Stimulated activated naive CD8-positive, alpha-beta T cell treated with anti-CD3 and anti-CD28 coated beads, Interleukin-15, Interleukin-2, amounts not matched to agents 100 U/mL and 50 U/mL, for 24 hours (primary cell): ENCODE measurements around the gene EIPR1.
"Not testable (repeated sequence)": the region's sequence is repeated elsewhere in the genome, so short reads cannot be mapped to it uniquely, and the experiment has no call there.

Source experiments
- ATAC-seq: fragments of 150-1000 bp; cut with Tn5 transposase; one replicate; pipeline ENCODE4 v1.10.0; 2021
- DNase-seq: peaks from one replicate; pipeline ENCODE4 v3.0.0; 2021

Gene EIPR1

DNA sequence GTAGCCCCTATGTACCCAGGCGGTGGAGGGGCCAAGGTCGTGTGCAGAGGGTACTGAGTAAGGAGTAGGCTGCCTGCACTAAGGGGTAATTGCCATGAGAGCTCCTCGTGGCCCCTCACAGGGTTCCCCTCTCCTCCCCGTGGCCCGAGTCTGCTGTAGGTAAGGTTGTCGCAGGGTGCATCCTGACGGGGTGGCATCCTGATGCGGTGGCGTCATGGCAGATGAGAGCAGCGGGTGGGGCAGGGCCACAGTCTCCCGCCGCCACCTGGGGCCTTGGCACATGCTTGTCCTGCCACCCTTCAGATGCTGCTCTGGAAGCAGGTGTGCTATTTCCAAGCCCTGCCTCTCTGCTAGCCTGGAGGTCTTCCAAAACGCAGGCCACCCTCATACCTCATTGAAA lies 89.7 kb downstream of the EIPR1 start:
- ATAC-seq (no peak), DNase-seq (no peak)

DNA sequence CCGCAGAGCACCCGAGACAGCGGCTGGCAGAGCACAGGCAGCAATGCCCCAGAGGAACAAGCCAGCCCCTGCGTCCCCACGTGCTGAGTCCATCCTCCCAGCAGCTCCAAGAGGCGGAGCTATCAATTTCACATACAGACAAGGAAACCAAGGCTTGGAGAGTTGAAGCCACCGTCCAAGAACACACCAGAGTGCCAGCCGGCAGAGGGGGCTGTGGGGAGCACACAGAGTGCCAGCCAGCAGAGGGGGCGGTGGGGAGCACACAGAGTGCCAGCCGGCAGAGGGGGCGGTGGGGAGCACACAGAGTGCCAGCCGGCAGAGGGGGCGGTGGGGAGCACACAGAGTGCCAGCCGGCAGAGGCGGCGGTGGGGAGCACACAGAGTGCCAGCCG lies 91.0 kb downstream of the EIPR1 start:
- ATAC-seq, result peak; percentile 36
- not testable (repeated sequence) for DNase-seq

DNA sequence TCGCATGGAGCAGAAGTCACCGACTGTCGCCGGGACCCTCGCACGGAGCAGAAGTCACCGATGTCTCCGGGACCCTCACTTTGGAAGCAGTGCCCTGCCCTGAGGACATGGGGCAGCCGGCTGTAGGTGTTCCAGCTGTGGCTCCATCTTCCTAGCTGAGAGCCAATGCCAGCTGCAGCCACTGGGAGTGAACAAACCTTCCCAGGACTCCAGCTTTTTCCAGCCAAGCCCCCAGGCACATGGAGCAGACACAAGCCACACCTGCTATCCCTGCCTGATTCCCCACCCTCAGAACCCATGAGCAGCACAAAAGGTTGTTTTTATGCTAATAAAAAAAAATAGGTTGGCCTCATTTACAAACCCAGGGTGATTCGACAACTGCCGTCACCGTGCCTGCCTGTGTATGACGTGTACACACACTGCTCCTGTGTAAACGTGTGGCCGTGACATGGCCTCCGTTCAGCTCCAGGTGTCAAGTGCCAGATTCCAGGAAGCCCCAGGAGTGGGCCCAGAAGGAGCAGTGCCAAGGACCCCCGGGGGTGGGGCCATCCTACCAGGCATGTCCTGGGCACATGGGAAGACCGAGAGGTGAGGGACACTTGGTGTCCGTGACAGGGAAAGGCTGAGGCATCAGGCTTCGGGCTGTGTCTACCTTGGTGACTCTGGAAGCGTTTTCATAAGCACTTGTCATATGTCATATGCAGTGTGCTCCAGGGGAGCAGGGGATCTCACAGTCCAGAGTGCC lies 91.5 kb downstream of the EIPR1 start:
- ATAC-seq, result no peak
- no peak for DNase-seq

DNA sequence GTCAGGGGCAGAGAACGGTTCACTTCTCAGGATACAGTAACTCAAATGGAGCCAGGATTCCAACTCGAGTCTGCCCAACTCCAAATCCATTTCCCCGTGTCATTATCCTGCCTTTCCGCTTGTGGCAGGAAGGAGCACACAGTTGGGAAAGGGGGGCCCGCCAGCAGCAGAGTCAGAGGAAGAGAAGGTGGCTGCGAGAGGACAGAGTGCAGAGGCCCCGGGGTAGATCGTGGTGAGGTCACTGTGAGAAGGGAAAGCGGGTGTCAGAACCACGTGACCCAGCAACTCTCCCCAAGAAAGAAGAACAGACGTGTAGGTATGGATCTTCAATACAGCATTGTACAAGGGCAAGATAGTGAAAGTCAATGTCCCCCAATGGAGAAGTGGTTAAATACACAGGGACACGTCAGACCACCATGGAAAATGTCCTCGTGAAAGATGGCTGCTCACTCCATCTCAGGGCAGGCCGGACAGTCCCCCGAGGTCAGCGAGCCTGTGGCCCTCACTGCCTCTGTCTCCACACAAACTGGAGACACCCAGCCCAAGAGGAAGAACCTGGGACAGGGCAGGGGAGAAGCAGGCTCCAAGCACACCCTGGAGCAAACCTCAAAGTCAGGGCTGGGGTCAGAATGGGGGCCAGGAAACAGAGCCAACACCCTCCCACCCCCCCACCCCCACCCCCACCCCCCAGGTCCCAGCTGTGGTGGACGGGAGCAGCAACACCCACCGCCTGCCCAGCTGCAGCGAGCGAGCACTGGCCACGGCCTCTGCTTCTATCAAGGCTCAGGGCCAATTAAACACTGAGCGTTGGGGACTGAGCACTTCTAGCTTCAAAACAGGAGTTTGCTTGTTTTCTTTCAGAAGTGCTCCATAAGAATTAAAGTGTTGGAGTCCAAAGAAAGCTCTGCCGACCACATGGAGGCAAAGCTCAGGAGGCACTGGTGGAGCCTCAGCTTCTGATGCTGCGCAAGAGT lies 92.7 kb downstream of the EIPR1 start:
- no peak for ATAC-seq

DNA sequence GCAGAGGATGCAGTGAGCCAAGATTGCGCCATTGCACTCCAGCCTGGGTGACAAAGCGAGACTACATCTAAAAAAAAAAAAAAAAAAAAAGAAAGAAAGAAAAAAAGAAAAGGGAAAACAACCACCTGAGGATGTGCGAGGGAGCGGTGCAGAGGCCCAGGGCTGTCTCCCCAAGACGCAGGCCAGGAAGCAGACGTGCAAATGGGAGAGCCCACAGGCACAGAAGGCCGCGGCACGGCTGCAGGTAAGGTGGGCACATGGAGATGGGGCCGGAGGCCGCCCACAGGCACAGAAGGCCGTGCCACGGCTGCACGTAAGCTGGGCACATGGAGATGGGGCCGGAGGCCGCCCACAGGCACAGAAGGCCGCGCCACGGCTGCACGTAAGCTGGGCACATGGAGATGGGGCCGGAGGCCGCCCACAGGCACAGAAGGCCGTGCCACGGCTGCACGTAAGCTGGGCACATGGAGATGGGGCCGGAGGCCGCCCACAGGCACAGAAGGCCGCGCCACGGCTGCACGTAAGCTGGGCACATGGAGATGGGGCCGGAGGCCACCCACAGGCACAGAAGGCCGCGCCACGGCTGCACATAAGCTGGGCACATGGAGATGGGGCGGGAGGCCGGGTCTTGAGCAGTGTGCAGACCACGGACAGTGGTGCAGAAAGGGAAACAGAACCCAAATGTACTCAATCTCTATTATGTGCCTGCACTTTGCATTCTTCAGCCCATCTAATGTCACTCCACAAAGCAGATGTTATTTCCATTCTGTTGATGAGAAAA lies 93.6 kb downstream of the EIPR1 start:
- ATAC-seq, DNase-seq: not testable (repeated sequence)

More for the DNA sequence above, 92.7 kb downstream of the EIPR1 start:
- no peak for DNase-seq

DNA sequence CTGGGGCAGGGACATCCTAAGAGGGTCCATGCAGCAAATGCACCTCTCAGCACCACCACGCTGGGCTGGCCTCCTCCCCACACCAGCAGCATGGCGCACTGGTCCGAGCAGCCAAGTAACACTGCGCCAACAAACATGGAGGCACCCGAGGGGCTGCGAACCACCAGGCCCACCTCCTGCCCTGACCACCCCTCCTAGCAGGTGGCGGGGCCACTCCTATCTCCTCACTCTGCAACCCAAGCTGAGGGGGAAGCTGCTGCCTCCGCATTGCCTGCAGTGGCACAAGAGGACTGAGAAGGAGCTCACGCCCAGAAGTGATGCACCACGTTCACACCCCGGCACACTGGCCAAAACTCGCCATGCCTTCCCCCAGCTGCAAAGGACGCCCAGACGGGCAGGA lies 94.4 kb downstream of the EIPR1 start:
- DNase-seq (no peak), ATAC-seq (no peak)

DNA sequence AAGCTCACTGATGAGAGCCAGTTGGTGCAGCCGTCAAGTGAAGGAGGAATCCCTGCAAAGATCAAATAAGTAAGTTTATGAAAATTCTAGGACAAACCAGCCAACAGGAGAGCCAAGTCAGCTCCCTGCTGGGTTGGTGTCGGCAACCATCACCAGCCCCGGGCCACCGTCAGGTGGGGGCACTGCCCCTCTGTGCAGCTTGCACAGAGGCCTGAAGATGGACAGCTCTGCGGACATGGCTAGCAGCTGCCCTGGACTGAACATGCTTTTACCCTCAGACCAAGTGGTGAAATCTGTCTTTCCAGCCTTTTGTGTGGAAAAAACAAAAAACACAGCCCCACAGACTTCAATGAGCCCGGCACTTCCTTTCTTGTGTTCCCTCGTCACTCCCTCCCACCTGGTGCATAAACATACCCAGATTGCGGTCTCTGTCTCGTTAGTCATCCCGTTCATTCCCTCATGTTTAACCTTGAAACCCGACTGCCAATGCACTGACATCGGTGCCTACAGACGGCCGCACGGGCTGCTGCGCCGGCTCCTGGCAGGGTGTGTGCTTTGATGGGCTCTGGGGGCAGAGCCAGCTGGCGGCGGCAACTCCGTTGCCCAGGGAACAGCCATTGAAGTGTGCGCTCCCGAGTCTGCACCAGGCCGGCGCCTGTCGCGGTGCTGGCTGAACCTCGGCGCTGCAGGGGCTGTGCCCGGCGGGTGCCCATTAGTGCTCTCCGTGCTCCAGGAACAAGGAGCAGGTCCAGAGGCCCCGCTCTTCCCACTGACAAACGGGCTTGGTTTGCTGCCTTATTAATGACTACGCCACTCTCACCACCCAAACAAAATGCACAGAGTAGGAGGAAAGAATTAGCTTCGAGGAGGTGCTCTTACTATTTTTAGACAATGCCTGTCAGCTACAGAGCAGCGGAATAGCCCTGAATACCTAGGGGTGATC lies 95.3 kb downstream of the EIPR1 start:
- ATAC-seq (no peak), DNase-seq (no peak)

DNA sequence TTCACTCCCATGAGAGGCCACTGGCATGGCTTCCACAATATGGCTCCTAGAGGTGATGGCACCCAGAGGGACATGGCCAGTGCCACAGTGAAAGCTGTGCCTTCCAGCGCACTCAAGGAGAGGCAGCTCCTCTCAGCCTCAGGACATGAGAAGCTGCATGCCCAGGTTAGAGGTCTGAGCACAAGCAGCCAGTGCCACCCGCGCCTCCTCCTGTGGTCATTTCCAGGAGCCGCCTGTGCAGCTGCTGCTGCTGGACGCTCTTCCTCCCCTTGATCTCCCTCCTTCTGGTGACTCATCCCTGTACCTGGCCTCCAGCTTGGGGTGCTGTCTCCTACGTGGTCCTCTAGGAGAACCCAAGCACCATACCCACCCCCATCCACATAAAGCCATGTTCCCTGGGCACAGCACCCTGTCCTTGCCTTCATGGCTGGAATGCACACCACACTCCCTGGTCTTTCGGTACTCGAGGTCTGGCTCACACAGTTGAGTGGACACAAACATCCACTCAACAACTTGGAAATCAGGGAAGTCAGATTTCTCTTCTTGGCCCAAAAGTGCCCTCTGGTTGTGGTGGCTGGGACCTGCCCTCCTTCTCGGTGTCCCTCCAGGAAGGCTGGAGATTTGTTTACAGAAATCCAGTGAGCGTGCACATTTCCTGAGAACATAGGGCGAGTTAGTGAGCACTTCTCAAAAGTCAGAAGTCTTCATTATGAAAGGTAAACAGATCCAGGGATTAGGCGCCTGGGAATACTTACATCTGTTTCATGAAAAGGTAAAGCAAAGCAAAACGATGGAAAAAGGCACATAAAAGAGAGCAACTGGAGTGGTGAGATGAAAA lies 96.7 kb downstream of the EIPR1 start:
- no peak for DNase-seq
- ATAC-seq, result no peak

DNA sequence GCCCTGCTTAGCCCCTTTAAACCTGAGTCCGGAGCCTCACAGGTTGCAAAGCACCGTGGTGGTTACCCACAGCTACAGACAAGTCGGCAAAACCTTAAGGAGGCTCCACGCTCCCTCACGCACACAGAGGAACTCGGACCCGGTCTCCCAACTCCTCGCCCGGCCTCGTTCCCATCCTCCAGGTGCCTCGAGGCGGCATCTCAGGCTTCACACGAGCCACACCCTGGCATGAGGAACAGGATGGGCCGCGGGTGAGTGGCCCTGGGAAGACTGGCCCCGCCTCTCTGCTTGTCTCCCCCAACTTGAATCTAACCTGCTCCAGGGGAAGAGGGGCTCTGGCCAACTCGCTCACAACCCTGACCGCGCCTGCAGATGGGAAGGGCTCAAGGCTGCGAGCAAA lies 97.4 kb downstream of the EIPR1 start:
- ATAC-seq (no peak), DNase-seq (no peak)

DNA sequence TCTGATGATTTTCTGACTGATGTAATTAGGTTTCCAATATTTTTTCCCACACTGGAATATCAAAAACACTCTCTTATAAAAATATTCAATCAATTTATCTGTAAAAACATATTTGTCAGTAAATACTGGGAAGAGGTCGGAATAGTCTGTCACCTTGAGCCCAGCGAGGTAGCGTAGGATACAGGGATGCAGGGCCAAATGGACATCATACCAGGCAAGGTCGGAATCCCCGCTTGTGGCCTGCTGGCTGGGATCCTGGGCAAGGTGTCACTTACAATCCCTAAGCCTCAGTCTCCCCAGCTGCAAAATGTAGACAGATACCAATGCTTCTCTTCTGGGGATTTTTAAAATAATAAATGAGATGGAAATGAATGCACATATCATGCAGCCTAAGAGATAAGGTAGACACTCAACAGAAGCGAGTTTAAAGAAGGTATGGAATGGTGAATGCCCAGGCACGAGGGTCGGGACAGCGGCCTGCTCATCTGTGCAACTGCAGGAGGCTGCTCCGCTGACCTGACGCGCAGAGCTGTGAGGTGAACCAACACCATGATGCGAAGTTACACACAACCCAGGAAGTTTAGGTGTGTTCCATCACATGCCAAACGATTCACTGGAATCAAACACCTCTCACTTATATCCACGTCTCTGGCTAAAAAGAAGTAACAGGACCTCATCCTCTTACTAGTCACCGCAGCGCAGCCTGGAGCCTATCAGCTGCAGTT lies 98.2 kb downstream of the EIPR1 start:
- ATAC-seq (no peak), DNase-seq (no peak)

DNA sequence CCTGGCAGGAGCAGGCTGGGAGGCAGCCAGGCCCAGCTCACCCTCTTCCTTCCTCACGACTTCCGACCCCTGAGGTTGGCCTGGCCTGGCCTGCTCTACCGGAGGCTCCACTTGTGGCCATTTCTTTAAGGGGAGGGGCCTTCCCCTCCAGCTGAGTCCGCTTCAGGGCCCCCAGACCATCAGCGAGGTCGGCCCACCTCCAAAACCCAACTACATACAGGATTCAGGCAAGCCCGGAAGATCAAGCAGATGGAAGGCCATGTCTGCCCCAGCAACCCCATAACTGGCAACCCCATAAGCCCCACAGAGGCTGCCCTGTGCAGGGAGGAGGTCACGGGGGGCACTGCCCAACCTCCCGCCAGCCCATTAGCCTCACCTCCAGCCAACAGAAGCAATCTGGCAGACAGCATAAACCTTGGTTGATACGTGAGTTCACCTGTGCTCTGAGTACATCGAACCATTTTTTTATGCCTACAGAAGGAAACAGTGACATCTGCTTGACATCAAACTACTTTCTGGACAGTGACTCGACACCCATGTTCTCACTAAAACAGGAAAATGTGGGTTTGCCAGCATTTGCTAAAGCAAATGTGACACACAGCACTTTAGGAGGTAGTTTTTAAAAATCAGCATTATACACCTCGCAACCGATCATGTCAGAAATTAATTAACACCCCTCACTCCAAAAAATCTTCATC lies 98.9 kb downstream of the EIPR1 start:
- ATAC-seq (peak; percentile 9), DNase-seq (no peak)

DNA sequence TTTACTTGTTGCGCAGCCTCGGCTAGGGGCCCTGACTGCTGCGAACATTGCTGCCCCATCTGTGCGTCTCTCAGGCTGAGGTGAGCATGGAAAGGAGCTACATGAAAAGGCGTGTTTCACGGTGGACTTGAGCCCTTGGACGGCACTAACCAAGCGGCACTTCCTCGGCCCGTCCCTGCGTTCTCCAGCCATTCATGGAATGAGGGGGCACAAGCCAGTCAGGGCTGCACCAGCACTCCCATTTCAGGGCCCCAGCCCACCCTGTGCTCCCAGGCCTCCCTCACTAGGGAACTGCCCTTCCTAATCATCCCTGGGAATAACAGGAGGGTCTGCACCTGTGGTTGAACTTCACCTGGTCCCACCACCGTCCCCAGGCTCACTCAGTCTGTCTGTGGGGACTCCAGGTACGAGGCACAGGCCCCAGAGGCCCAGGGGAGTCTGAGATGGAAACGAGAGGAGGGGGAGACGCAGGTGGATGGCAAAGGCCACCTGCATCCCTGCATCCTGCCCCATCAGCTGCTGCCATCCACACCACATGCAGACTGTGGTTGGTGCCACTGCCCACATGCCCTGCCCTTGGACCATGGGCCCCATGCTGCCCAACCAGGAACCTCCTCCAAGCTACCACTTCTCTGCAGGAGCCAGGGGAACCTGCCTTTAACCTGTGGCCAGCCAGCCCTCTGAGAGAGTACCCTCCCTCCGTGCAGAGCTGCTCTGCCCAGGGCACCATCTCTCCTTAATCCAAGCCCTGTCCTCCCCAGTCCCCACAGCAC lies 99.7 kb downstream of the EIPR1 start:
- ATAC-seq, result no peak
- DNase-seq, result no peak

DNA sequence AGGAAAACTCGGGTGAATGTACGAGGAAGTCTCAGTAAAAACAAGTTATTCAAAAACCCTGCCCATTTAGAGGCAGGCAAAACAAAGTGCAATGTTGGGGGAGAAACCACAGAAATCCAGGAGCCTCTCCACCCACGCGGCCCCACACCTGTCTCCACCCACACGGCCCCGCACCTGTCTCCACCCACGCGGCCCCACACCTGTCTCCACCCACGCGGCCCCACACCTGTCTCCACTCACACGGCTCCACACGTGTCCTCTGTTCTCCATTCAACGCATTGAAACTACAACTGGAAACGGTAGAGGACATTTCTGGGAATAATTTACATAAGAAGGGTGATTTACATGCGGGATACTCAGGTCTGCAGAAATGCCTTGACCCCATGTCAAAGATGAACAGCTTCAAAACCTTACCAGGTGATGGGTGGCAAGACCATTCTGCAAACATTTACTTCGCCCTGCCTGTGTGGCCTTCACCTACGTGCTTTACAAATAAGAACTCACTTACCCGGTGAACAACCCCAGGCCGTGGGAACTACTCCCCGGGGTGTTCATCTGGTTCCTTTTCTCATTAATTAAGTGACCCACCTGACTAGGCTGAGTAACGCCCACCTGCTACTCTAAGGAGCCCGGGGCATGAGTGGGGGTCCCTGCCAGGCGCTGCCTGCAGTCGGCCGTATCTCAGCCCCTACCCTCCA lies 100.4 kb downstream of the EIPR1 start:
- ATAC-seq, result no peak
- DNase-seq, result no peak

DNA sequence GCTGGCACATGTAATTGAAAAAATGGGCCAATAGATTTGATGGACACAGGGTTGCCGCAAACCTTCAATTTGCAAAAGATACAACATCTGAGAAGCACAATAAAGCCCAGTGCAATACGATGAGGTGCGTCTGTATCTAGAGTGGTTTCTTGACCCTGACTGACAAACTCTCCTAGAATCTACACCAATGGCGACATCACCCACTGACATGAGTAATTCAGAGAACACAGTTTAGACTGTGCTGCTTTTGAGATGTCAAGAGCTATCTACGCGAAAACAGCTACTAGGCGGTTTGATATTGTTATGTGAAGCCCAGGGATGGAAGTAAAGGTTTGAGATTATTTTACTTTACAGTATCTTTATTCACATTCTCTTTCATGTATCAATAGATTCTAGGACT lies 104.9 kb downstream of the EIPR1 start:
- DNase-seq (no peak), ATAC-seq (no peak)

DNA sequence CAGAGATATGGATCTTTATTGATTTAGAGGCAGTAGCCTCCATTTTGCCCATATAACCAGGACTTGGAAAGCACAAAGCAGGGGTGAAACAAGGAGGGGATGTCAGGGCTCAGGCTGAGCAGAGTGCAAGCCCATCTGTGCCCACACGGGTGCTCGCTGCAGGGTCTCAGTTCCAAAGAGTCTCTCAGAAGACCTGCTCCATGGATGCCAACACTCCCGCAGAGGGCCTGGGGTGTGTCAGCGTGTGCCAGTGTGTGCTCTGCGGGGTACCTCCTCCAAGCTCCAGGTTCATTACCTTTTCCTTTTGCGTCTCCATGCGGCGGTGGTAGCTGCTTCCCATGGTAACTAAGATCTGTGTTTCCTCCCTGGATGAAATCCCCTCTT lies 107.5 kb downstream of the EIPR1 start:
- no peak for ATAC-seq
- DNase-seq, result no peak

DNA sequence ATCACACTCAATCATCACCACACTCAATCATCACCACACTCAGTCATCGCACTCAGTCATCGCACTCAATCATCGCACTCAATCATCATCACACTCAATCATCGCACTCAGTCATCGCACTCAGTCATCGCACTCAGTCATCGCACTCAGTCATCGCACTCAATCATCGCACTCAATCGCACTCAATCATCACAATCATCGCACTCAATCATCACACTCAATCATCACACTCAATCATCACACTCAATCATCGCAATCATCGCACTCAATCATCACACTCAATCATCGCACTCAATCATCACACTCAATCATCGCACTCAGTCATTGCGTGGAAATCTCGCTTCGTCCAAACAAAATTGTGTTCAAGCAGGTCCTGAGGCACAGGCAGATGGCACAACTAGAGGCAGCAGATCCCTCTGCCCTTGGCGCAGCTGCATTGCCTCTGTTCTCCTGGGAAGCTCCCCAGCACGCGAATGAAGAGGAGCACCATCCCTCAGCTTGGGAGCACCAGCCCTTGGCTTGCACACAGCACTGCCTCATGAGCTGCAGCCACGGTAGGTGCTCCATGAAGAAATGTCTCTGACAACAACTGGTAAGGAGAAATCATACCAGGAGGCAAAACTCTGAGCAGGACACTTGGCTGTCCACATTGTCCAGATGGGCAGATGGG lies 108.1 kb downstream of the EIPR1 start:
- no peak for ATAC-seq
- DNase-seq, result no peak

DNA sequence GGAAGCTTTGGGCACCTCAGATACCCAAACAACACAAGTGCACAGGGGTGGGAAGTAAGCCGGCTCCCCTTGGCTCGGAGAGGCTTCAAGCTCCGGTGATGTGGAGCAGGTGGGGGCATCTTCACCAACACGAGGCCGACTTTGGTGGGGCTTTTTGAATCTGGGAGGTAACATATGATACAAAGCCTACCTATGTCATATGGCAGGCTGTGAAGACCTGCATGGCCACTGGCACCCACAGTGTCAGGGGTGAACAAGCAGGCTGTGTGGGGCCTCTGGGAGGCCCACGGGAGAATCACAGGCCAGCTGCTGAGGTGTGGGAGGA lies 109.0 kb downstream of the EIPR1 start:
- no peak for DNase-seq
- no peak for ATAC-seq
